SU-DHL-6 (cell line): ENCODE data around the gene GNAO1.

Source experiments
- CTCF ChIP-seq: fragments of 200-600 bp; sonication (generic); IDR thresholded peaks from one replicate; pipeline ENCODE4 v1.5.1; 2017; ENCODE audit warnings: antibody characterized with exemption, mild to moderate bottlenecking, low read length, moderate library complexity; ENCODE audit not compliant: insufficient read depth, poor library complexity, severe bottlenecking
- EZH2phosphoT487 ChIP-seq: fragments of 200-600 bp; sonication (generic), shearing (Covaris generic); conservative IDR thresholded peaks from 2 replicates; pipeline ENCODE4 v1.6.1; 2018; ENCODE audit warnings: mild to moderate bottlenecking, antibody characterized with exemption, low read length, moderate library complexity, mixed read lengths

- TF ChIP-seq CTCF (no peak), EZH2phosphoT487 (no peak)
These were observed 29.6 kb upstream of the GNAO1 start for GRCh38 chr16:56161658-56162057.
